Transverse colon (tissue), 4 donors: ENCODE data around the gene PTPRG. TPM values are rescaled to one million over a fixed set of nuclear protein-coding genes. Genes with fewer than 3 reads are reported as not detected.

ENCODE experiments used
- DNase-seq: peaks from one replicate; pipeline ENCODE4 v3.0.0-alpha.2; 2019
- H3K27ac ChIP-seq, 4 donors: fragments of 200-600 bp; sonication (generic); 2 replicates each; pipeline ENCODE4 v1.5.1; 2016 to 2018; ENCODE audit warnings: inconsistent platforms in 4 of 4
- H3K27me3 ChIP-seq: fragments of 200-600 bp; sonication (generic); 2 replicates; pipeline ENCODE4 v1.5.1; 2017; ENCODE audit warnings: inconsistent platforms
- H3K36me3 ChIP-seq, 4 donors: fragments of 200-600 bp; sonication (generic); 2 replicates each; pipeline ENCODE4 v1.5.1; 2017 to 2019; ENCODE audit warnings: inconsistent platforms in 4 of 4
- H3K4me1 ChIP-seq, 4 donors: fragments of 200-600 bp; sonication (generic); 2 replicates each; pipeline ENCODE4 v1.5.1; 2017 to 2020; ENCODE audit warnings: inconsistent platforms in 4 of 4
- H3K4me3 ChIP-seq, 4 donors: fragments of 200-600 bp; sonication (generic); 1 replicate in 1 of 4; 2 replicates in 3 of 4; pipeline versions ENCODE4 v1.5.1 to v1.6.1; 2017 to 2019; ENCODE audit warnings: inconsistent platforms in 4 of 4
- H3K9me3 ChIP-seq, 2 donors: fragments of 200-600 bp; sonication (generic); 2 replicates each; pipeline ENCODE4 v1.5.1; 2017 to 2019; ENCODE audit warnings: inconsistent platforms in 2 of 2
- EP300 ChIP-seq: sonication (generic); formaldehyde crosslinking; IDR thresholded peaks from one replicate; pipeline ENCODE4 v1.6.1; 2017; ENCODE audit warnings: antibody characterized with exemption, low read depth
- POLR2A ChIP-seq: fragments of 450-650 bp; IDR thresholded peaks from one replicate; pipeline ENCODE4 v1.6.1; 2016; ENCODE audit warnings: antibody characterized with exemption, mild to moderate bottlenecking, moderate library complexity
- POLR2AphosphoS5 ChIP-seq, 3 donors: sonication (generic); formaldehyde crosslinking; IDR thresholded peaks; one replicate each; pipeline ENCODE4 v1.6.1; 2016; ENCODE audit warnings: antibody characterized with exemption in 3 of 3
- WGBS, 2 donors: methylation state at CpG; one replicate each; pipeline ENCODE4 v1.1.5; 2018; ENCODE audit warnings: low coverage in 1 of 2; 5-methylcytosine and 5-hydroxymethylcytosine counted together
- in situ Hi-C, 4 donors: fragments of 200-750 bp; cut with MboI; loops; one replicate each; pipeline versions ENCODE4 v1.15.0 to v1.15.1; 2017; ENCODE audit warnings: low sequenced_read_pairs in 3 of 4, low pct_ligation_motif_present in 1 of 4, low pct_unique_long_range_greater_than_20kb in 1 of 4
- intact Hi-C: fragments of 100-400 bp; cut with DNase I; formaldehyde crosslinking; loops from one replicate; pipeline ENCODE4 v1.15.1; 2023; ENCODE audit warnings: low total_unique reads
- total RNA-seq, 4 donors: library from RNA; depleted of rRNA; stranded (reverse); fragments of >200 nt; gene quantifications; one replicate each; pipeline ENCODE4 v1.1.0, GENCODE V29; 2016
- TF ChIP-seq, protein P1 (sequence below), 5 experiments: fragments of 200-600 bp in 3 of 5; fragments of 450-650 bp in 2 of 5; sonication (generic) in 3 of 5; IDR thresholded peaks; 1 replicate in 2 of 5; 2 replicates in 3 of 5; pipeline ENCODE4 v1.5.1; 2016 to 2017; ENCODE audit warnings: antibody characterized with exemption in 5 of 5, inconsistent platforms in 3 of 5, mild to moderate bottlenecking in 2 of 5, moderate library complexity in 1 of 5

Gene PTPRG
- total RNA-seq, 4 donors from 2014 or later = 29.2 to 83.4 (median 41.6) TPM

DNA sequence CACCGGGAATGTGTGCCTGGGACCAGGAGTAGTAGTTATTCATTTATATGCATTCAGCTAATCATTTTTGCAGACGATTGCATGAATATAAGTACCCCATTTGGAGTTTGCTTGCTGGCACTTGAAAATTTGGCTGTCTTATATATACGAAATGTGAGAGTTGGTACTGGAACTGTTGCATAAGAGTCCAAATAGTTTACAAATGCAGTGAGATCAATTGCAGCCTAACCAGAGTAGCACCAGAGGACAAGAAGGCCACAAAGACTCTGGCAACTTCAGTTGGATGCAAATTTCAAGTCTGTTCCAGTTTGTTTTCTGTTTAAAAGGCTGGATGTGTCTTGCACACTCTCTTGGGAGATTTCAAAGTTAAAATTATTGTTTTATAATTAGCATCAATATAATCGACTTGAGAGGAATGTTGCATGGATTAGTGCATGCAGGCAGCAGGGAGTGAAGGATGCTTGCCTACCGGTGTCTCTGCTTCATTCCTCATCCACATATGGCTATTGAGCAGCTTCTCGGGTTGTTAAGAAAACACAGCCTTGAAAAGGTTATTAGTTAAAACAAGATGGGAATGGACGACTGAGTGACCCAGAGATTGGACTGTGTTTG lies 213.0 kb downstream of the PTPRG start:
- Histone ChIP-seq H3K27me3 (no peaks in the 10 kb centered on the region), H3K4me3 (no peak overlapping the region), H3K9me3 (no peaks in the 10 kb centered on the region), H3K4me1 (peaks cover 0 to 6% (median 4%) of the 10 kb centered on the region in 4 donors), H3K27ac (no peak overlapping the region), H3K36me3 (no peaks in the 10 kb centered on the region)
- in situ Hi-C loops = no loop called here
- no peak for DNase-seq
- TF ChIP-seq POLR2AphosphoS5 (IDR thresholded peaks at IDR 0.05) = no peak
- TF ChIP-seq, protein P1, sequence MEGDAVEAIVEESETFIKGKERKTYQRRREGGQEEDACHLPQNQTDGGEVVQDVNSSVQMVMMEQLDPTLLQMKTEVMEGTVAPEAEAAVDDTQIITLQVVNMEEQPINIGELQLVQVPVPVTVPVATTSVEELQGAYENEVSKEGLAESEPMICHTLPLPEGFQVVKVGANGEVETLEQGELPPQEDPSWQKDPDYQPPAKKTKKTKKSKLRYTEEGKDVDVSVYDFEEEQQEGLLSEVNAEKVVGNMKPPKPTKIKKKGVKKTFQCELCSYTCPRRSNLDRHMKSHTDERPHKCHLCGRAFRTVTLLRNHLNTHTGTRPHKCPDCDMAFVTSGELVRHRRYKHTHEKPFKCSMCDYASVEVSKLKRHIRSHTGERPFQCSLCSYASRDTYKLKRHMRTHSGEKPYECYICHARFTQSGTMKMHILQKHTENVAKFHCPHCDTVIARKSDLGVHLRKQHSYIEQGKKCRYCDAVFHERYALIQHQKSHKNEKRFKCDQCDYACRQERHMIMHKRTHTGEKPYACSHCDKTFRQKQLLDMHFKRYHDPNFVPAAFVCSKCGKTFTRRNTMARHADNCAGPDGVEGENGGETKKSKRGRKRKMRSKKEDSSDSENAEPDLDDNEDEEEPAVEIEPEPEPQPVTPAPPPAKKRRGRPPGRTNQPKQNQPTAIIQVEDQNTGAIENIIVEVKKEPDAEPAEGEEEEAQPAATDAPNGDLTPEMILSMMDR (IDR thresholded peaks at IDR 0.05) = no peak
- no peak for TF ChIP-seq EP300
- no peak for TF ChIP-seq POLR2A
- intact Hi-C loops = no loop called here
- 72 to 83% methylated on average over 4 to 7 of the region's 7 CpGs for WGBS, 2 donors

DNA sequence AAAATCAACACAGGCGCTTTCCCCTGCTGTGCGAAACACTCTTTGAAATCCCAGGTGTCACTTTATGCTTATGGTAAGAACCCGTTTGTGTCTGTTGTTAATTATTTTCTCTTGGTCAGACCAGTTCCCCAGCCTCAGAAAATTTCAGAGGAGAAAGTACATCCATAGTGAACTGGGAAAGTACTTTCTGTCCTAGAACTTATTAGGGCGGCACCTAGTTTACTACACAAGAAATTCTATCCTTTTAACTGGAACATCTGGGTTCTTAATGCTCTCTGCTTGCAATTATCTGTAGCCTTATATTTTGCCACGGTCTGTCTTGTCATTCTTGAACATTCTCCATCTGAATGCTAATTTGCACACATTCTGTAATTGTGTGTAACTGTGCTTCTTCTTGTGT lies 215.0 kb downstream of the PTPRG start:
- Histone ChIP-seq H3K9me3 (no peaks in the 10 kb centered on the region), H3K4me3 (no peak overlapping the region), H3K27me3 (no peaks in the 10 kb centered on the region), H3K27ac (no peak overlapping the region), H3K4me1 (peaks cover 0 to 6% (median 0%) of the 10 kb centered on the region in 4 donors), H3K36me3 (no peaks in the 10 kb centered on the region)
- WGBS, 2 donors = 83 to 84% methylated on average over 3 to 5 of the region's 5 CpGs
- intact Hi-C loops (no loop called here), in situ Hi-C loops (no loop called here)
- no peak for DNase-seq
- TF ChIP-seq, protein P1 (IDR thresholded peaks at IDR 0.05) = no peak
- TF ChIP-seq POLR2A = no peak
- no peak for TF ChIP-seq POLR2AphosphoS5 (IDR thresholded peaks at IDR 0.05)
- no peak for TF ChIP-seq EP300

DNA sequence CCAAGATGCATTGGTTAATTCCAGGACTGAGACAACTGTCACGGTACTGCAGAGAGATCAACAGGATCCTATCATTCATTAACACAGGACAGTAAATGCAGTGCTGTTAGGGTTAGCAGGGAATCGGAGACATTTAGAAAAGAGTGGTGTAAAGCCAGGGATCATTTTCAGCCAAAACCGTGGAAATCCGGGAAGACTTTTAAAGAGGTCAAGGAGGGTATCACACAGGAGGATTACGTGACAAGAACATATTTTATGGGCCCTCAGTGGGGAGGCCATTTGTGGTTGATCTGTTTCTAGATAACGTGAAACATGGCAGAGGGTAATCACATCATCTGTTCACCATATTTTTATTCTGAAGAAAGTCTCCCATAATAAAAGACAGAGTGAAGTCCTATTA lies 216.1 kb downstream of the PTPRG start:
- intact Hi-C loops (no loop called here), in situ Hi-C loops (no loop called here)
- H3K4me3 ChIP-seq = no peak overlapping the region
- H3K36me3 ChIP-seq = no peaks in the 10 kb centered on the region
- H3K27me3 ChIP-seq = no peaks in the 10 kb centered on the region
- no peak for TF ChIP-seq POLR2AphosphoS5 (IDR thresholded peaks at IDR 0.05)
- TF ChIP-seq POLR2A = no peak
- TF ChIP-seq, protein P1 (IDR thresholded peaks at IDR 0.05) = no peak
- no peak overlapping the region for H3K27ac ChIP-seq
- H3K4me1 ChIP-seq = peaks cover 0 to 6% (median 0%) of the 10 kb centered on the region in 4 donors
- no peaks in the 10 kb centered on the region for H3K9me3 ChIP-seq
- no peak for DNase-seq
- 82 to 87% methylated on average over 6 of the region's 6 CpGs for WGBS, 2 donors

DNA sequence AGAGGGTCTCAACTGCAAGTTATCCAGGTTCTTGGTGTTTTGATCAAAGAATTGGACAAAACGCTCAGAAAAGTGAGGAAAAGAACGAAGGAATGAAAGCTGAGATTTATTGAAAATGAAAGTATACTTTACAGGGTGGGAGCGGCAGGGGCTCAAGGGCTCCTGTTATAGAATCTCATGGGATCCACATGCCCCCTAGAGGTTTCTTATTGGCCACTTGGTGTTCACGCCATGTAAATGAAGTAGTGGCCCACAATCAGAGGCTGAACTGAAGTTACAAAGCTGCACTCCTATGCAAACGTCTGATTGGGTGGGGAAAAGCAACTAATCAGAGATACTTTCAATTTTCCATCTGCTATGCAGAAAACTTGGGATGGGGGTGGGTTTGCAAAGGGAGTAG lies 216.7 kb downstream of the PTPRG start:
- in situ Hi-C loops = no loop called here
- Histone ChIP-seq H3K4me3 (no peak overlapping the region), H3K27me3 (no peaks in the 10 kb centered on the region), H3K36me3 (no peaks in the 10 kb centered on the region), H3K9me3 (no peaks in the 10 kb centered on the region), H3K27ac (no peak overlapping the region), H3K4me1 (peaks cover 0 to 6% (median 0%) of the 10 kb centered on the region in 4 donors)
- intact Hi-C loops = no loop called here
- no peak for TF ChIP-seq POLR2A
- TF ChIP-seq EP300 = no peak
- TF ChIP-seq POLR2AphosphoS5 (IDR thresholded peaks at IDR 0.05) = no peak
- TF ChIP-seq, protein P1 (IDR thresholded peaks at IDR 0.05) = no peak
- no peak for DNase-seq
- WGBS, 2 donors = 85 to 87% methylated on average over 4 to 5 of the region's 5 CpGs
